ENCODE data around the gene BRMS1.

Gene BRMS1

DNA sequence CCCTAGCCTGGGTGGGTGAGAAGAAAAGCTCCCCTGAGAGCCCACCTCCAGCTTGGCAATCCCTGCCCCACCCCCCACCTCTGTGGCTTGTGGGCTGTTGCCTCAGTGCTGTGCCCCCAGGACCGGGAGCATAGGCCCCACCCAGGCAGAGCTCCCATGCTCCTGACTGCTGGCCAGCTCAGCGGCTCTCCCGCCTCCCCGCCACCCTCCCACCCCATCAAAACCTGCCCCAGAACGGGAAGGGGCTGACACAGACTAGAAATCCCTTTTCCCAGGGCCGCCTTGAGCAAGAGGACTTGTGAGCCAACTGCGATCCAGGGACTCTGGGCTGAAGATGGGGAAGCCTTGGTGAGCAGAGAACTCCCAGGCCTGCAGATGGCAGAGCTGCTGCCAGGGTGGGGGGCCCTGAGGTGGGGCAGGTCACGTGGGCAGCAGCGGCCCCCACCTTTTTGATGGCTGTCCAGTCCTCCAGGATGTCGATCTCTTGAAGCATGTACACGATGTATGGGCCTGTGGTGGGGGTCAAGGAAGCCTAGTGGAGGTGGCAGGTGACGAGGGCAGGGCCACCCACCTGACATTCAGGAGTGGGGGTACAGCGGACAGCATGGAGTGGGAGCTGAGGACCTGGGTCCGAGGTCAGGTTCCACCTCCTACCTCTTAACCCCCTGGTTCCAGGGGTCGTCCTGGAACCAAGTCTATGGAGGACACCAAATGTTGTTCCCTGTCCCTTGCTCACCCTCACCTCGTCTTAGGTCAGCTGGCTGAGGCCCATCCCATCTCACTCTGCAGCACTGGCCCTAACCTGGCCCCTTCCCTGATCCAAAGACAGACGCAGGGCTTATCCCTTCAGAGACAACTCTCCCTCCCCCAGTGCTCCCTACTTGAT lies 6.4 kb downstream of the BRMS1 start:
- DNase-seq (ENCODE audit: low read depth): no peak
- no peak overlapping the region for H3K4me3 ChIP-seq (ENCODE audit: low read depth, low read length)

DNA sequence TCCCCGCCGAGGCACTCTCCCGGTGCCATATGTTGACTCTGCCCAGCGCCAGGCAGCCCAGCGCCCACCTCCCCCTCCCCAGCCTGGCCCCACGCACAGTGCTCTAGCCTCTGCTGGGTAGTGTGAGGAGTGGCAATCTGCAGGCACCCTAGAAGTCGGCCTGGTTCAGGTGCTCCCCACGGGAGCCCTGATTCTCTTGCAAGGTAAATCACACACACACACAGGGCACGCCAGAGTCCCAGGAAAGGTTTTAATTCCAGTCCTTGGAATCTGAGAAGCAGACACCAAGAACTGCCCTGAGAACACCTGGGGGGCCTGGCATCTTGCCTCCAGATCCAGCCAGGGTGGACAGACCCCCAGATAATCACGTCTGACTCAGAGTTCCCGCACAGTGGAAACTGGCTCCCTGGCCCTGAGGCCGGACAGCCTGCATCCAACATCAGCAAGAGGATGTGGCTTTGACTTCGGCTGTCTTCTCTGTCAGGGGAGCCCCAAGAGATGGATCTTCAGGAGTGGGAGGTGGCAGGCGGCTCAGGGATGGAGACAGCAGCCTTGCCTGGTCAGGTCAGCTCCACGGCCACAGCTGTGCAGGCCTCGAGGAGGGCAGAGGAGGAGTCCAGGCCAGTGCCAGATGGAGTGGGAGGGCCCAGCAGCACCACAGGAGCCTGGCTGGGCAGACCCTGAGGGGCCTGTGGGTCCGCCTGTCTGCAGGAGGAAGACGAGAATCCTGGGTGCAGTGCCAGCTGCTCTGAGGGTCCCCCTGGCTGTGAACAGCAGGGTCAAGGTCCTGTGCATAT lies 7.6 kb downstream of the BRMS1 start:
- no peak for DNase-seq (ENCODE audit: low read depth)
- no peak overlapping the region for H3K4me3 ChIP-seq (ENCODE audit: low read depth, low read length)

DNA sequence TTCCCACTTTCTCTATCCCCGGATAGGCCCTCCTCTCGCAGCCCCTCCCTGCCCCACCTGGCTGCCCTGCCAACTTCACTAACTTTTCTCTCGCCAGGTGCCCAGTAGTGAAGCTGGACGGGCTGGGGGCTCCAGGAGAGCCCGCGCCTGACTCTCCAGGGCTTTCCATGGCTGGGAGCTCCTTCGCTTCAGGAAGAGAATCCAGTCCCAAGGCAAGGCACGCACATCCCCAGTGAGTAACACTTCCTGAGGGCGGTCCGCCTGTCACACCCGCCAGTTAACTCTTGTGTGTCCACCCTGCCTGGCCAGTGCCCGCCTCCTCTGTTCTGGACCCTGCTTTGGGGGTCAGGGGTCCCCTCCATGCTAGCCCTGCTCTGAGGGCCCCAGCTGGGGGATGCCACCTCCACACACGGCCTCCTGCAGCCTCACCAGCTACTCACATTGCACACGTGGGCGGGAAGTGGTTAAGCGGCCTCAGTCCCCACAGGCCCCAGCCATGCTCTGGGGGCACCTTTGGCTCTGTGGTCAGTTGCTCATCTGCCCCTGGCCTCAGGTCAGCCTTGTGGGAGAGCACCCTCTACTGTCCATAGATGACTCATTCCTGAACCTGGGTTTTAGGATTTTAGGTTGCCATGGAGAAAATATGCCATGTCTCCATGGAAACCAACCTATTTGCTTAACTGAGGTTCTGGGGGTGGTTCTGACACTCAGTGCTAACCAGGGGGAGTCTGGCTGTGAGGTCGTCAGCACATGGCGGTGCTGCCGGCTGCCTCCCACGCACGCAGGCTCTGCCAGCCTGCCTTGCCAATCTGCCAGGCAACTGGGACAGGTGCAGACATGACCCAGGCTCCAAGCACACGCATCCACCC lies 8.4 kb downstream of the BRMS1 start, which contains the start of gene RIN1:
RIN1 (minus strand) TSS at position 201 of the 869 bp plus-strand sequence; CDS start at position 169, 32 bp downstream.
- peak within 1 kb of the TSS; percentile 77 for H3K4me3 ChIP-seq (ENCODE audit: low read depth, low read length)
- peak; percentile 98 for DNase-seq (ENCODE audit: low read depth)

DNA sequence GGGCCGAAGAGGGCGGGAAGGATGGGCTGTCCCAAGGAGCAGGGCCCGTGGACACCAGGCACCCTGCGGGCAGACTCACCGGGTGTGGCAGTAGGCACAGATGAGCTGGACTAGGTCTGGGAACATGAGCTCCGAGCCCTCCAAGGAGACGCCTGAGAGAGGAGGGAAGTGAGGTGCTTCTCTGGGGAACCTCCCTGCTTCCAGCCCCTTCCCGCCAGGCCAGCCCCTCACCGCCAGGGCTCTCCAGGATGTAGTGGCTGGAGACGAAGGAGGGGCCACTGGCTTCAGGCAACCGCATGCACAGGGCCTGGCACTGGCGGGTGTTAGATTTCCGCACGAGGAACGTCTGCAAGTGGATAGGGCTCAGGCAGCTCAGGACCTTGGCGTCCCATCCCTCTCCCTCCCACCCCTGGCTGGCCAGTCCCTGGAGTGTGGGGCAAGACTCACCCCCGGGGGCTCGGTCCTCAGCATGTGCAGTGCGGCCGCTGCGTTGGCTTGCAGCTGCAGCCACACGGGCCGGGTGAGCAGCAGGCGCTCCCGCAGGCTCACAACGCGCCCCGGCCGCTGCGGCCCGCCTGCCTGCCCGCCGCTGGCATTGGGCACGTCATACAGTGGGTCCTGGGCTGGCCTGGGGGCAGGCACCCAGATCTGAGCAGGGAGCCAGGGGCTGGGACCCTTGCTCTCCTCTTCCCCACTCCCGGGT lies 9.2 kb downstream of the BRMS1 start:
- no peak for DNase-seq (ENCODE audit: low read depth)
- peak overlapping the region; percentile 77 for H3K4me3 ChIP-seq (ENCODE audit: low read depth, low read length)

DNA sequence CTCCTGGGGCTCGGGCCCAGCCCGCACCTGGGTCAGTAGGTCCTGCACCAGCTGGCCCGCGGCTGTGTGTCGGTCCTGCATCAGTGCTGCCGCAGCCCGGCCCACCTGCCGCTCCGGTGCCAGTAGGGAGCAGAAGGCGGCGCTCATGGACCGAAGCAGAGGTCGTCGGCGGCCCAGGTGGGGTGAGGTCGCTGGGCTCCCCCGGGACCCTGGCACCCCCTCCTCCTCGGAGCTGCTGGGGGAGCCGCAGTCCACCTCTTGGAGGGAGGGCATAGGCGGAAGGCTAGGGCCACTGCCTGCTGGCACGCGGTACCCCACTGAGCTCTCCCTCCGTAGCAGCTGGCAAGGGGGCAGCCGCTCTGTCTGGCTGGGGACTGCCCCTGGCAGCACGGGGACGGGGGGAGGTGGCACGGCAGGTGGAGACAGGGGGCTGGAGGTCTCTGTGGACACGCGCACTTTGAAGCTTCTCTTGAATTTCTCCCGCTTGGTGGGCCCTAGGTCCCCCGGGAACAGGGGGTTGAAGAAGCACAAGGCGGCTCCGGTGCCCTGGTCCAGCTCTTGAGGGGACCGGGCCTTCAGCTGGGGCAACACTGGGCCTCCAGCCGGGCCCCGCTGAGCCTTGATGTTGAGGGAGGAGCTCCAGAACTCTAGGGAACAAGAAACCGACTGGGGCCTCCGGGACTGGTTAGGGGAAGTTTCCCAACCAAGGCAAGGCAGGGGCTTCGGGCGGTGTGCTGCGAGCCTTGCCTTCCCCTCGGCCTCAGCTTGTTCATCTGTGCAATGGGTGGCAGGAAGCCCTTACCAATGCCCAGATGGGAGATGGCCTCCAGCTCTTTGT lies 10.1 kb downstream of the BRMS1 start:
- peak overlapping the region; percentile 77 for H3K4me3 ChIP-seq (ENCODE audit: low read depth, low read length)
- no peak for DNase-seq (ENCODE audit: low read depth)

DNA sequence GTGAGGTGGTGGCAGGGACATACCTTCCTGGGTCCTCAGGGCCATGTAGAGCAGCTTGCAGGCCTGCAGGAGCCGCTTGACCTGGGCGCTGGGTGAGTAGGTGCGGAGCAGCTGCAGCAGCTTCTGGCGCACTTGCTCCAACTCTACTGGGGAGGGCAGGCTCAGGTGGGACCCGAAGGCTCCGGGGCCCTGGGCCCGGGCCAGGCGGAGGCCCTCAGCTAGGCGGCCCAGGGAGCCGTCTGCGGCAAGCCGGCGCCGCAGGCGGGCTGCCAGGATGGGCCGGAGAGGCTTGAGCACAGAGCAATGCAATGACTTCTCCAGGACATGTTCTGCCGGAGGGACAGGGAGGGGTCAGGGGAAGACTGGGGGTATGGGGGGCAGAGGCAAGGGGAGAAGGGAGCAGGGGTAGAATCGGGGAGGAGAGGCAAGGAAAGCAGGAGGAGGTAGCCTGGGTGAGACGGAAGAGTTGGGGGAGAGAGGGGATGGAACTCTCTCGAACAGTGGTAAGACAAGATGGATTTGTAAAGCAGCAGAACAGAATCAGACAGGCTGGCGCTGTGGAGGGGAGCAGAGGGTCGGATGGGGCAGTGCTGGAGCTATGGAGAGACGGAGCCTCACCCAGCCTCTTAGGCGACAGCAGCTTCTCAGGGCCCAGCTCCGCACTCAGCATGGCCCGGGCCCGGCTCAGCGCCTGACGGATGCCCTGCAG lies 10.9 kb downstream of the BRMS1 start:
- peak overlapping the region; percentile 77 for H3K4me3 ChIP-seq (ENCODE audit: low read depth, low read length)

DNA sequence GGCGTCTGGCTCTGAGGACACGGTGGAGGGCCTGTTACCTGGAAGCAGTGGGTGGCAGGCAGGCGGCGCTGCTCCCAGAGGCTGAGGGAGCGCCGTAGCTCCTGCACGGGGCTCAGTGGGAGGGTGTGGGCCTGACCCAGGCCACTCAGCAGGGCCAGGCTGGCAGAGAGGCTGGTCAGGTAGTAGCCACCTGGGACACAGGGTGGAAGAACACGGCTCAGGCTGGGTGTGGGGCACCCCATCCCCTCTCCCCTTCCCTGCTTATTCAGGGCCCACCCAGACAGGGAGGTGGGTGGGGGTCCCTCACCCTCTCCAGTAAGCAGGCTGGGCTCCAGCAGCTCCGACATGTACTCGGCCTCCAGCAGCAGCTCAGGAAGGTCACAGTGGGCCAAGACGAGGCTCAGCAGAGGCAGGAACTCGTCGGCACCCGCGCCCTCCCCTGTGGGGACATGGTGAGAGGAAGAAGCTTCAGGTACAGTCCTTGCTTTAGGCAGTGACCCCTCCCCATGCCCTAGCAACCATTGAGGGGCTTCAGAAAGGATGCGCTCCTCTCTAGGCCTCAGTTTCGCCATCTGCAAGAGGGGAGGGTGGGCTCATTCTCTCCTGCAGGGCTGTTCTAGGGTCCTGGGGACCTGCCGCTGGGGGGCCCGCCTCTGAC lies 11.6 kb downstream of the BRMS1 start:
- H3K4me3 ChIP-seq (ENCODE audit: low read depth, low read length): peak overlapping the region; percentile 77
- no peak for DNase-seq (ENCODE audit: low read depth)

More for the DNA sequence above, 10.9 kb downstream of the BRMS1 start:
- DNase-seq (ENCODE audit: low read depth): no peak

DNA sequence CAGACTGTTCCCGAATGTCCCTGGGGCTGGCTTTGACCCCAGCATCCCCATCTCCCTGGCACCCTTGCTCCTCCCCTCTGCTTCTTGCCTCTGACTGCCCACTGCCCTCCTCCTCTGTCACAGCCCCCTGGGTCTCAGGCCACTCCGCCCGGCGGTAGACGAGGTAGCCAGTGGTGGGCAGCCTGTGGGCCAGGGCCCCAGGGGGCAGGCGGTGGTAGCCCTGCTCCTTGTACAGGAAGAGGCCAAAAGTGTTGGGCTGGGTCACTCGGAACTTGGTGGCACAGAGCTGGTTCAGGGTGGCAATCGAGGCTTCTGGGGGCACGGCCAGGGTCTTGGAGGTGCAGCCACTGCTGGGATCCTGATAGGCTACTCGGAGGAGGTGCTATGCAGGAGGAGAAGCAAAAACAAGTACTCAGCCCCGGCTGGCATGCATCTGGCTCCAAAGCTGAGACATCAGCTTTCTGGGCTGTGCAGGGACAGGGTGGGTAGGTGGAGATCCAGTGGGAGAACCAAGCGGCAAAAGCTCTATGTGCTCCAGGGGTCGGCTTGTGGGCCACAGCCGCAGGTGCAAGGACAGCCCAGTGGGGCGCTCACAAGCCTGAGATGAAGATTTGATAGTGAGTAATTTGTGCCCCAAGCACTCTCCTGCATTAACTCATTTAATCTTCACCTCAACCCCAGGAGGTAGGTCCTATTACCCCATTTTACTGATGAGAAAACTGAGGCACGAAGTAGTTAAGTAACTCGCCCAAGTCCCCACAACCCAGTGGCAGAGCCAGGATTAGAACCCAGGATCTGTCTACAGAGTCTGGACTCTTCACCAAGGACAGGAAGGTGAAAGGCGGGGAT lies 12.3 kb downstream of the BRMS1 start:
- no peak for DNase-seq (ENCODE audit: low read depth)
- H3K4me3 ChIP-seq (ENCODE audit: low read depth, low read length): no peak overlapping the region

DNA sequence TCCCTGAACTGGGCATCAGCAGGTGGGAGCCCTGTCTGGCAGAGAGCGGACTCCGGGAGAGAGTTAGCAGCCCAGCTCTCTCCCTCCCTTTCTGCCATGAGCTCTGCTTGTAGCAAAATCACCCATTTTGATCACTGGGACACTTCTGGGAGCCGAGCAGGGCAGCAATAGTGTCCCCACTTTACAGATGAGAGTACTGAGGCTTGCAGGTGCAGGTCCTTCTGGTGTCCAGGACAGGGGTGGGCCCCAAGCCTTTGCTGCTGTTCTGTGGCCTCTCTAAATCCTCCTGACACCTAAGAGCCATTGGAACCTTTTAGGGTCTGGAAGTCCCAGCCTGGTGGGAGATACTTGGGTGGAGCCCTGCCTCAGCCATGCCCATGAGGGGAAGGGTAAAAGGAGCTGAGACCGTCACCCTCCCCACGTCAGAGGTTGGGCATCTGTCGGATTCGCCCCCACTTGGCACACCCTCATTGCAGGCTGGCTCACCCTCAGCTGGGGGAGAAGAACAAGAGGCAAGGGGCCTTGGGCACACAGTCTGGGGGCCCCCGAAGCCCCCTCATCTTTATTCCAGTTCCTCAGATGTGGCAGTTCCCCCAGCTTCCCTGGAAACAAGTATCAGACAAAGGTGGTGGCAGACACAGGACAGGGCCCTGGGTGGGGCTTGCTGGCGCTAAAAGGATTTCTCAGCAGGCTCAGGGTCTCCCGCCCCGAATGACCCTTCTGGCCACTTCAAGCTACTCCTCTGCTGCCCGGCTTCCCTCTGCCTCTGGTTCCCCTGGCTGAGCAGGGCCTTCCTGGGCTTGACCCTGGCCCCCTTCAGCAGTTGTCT lies 13.1 kb downstream of the BRMS1 start:
- no peak overlapping the region for H3K4me3 ChIP-seq (ENCODE audit: low read depth, low read length)
- DNase-seq (ENCODE audit: low read depth): no peak

DNA sequence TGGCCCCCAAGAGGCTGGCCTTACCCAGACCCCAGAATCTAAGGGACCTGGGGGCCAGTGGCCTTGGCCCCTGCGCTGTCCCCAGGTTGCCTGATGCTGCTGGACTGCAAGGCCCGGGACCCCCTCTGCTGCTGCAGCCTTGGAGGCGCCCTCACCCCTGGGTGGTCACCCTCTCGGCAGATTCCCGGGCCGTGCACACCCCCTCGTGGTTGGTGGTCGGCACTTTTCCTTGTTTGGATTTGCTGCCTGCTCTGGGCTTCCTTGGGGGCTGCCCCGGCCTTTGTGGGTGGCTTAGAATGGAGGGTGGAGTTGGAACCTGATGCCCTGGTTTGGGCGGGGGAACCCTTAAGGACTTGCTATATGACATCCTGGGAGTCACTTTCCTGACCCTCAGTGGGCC lies 14.0 kb downstream of the BRMS1 start:
- H3K4me3 ChIP-seq (ENCODE audit: low read depth, low read length): no peak overlapping the region
- DNase-seq (ENCODE audit: low read depth): no peak

DNA sequence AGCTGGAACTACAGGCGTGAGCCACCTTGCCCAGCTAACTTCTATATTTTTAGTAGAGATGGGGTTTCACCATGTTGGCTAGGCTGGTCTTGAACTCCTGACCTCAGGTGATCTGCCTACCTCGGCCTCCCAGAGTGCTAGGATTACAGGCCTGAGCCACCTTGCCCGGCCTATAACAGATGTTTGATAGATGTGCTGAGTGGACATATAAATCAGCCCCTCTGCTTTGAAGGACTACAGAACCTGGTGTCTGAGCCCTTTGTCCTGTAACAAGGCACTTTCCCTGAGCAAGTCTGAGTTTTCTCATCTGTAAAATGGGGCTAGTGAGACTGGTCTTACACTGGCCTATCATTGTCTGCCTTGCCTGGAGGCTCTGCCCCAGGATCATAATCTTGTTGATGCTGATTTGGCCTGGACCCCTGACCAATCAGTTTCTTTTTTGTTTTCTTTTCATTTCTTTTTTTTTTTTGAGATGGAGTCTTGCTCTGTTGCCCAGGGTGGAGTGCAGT lies 15.7 kb downstream of the BRMS1 start:
- DNase-seq (ENCODE audit: low read depth): no peak
- H3K4me3 ChIP-seq (ENCODE audit: low read depth, low read length): no peak overlapping the region

DNA sequence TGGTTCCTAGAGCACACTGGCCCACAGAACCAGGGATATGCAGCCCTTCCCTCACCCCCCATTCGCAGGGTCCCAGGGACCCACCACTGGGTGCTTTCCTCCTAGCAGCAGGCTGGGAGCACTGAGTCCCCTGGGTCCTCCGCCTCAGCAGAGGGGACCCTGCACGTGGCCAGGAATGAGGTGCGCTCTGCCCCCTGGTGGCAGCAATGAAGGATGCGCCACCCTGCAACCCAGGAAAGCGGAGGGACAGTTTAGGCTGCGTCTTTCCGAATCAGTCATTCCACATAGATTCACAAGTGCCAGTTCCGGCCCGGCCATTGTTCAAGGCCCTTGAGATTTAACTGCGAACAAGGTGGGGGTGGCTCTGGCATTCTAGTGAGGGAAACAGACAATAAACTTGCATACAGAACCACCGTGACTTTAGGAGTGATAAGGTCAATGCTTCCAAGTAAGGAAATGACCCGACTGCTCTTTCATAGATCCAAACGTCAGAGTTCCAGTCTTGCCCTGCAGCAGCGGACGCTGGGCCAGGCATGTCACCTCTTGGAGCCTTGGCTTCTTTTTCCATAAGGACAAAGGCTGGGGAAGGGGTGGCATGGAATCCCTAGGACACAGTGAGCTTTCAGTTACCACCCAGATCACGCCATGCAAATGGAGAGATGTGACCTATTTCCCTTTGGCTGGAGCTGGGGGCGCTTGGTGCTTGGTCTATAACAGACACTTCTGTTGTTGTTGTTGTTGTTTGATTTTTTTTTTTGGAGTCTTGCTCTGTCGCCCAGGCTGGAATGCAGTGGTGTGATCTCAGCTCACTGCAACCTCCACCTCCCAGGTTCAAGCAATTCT lies 16.4 kb downstream of the BRMS1 start:
- DNase-seq (ENCODE audit: low read depth): no peak
- no peak overlapping the region for H3K4me3 ChIP-seq (ENCODE audit: low read depth, low read length)

DNA sequence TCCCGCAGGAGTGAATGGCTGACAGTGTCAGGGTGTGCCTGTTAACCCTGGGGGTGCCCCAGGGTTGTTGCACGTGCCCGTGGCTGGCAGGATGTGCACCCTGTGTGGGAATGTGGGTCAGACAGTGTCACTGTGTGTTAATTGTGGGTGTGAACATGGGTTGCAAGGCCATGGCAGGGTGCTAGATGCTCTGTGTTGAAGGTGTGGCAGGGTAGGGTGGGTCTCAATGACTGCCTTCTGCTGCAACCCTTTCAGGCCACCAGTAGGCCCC lies 16.9 kb downstream of the BRMS1 start:
- no peak for DNase-seq (ENCODE audit: low read depth)
- no peak overlapping the region for H3K4me3 ChIP-seq (ENCODE audit: low read depth, low read length)

DNA sequence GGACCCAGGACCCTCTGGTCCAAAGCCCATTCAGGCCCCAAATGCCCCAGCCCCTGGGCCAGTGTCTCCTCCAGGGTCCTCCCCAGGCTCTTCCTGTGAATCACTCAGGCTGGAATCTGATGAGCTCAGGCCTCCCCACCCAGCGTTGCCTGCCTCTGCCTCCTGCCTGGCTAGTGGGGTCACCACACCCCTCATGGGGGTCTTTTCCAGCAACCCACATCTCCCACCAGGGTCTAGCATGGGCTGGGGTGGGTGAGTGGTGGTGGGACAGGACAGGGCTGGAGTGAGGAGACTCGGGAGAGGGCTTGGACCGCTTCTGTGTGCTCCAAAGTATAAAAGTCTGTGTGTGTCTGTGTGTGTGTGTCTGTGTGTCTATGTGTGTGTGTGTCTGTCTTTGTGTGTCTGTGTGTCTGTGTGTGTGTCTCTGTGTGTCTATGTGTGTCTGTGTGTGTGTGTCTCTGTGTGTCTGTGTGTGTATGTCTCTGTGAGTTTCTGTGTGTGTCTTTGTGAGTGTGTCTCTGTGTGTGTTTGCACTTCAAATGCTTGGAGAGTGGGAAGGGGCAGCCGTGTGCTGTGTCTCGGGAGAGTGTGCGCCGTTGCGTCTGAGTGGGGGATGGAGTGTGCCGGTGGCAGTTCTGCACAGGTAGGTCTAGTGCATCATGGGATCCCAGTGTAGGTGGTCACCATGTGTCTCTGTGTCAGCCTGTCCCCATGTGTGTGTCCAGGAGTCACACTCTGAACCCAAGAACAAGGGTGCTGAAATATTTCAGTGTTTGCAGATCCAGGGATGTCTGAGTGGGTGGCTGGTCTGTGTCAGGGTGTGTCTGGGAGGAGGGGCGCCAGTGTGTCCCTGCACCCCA lies 17.5 kb downstream of the BRMS1 start:
- H3K4me3 ChIP-seq (ENCODE audit: low read depth, low read length): no peak overlapping the region
- no peak for DNase-seq (ENCODE audit: low read depth)

Measured in skeletal muscle cell (primary cell).